Heart left ventricle (tissue), 16 donors: Measurements from ENCODE around the gene NTMT1. TPM values are rescaled to one million over a fixed set of nuclear protein-coding genes. Genes with fewer than 3 reads are reported as not detected.
A peak's percentile ranks its signal among the peaks of the same experiment; 100 is the strongest.

ENCODE experiments used
- ATAC-seq, 4 donors: fragments of 200-7000 bp; cut with Tn5 transposase; one replicate each; pipeline ENCODE4 v1.9.1; 2020 to 2022; ENCODE audit warnings: moderate library complexity in 4 of 4, mild to moderate bottlenecking in 3 of 4, moderate number of reproducible peaks in 1 of 4
- DNase-seq, 5 donors: peaks; one replicate each; pipeline ENCODE4 v3.0.0-alpha.2; 2020
- H3K27ac ChIP-seq, 12 donors: fragments of 200-600 bp; sonication (generic) in 4 of 12; one replicate each; pipeline versions ENCODE4 v1.5.0 to v1.8.0; 2016 to 2022; ENCODE audit warnings: mild to moderate bottlenecking in 2 of 12
- H3K27me3 ChIP-seq, 9 donors: fragments of 200-600 bp; sonication (generic) in 2 of 9; one replicate each; pipeline versions ENCODE4 v1.5.1 to v1.8.0; 2016 to 2022; ENCODE audit warnings: mild to moderate bottlenecking in 3 of 9
- H3K36me3 ChIP-seq, 9 donors: fragments of 200-600 bp; sonication (generic) in 2 of 9; one replicate each; pipeline versions ENCODE4 v1.5.0 to v1.8.0; 2018 to 2022; ENCODE audit warnings: mild to moderate bottlenecking in 2 of 9
- H3K4me1 ChIP-seq, 12 donors: fragments of 200-600 bp; sonication (generic) in 4 of 12; one replicate each; pipeline versions ENCODE4 v1.5.0 to v1.8.0; 2016 to 2022; ENCODE audit warnings: mild to moderate bottlenecking in 3 of 12
- H3K4me3 ChIP-seq, 12 donors: fragments of 200-600 bp; sonication (generic) in 4 of 12; one replicate each; pipeline versions ENCODE4 v1.5.0 to v1.8.0; 2017 to 2022; ENCODE audit warnings: mild to moderate bottlenecking in 9 of 12, moderate library complexity in 4 of 12
- H3K9me3 ChIP-seq, 12 donors: fragments of 200-600 bp; sonication (generic) in 4 of 12; one replicate each; pipeline versions ENCODE4 v1.5.0 to v1.8.0; 2016 to 2022; ENCODE audit warnings: mild to moderate bottlenecking in 1 of 12
- POLR2A ChIP-seq, 2 donors: fragments of 450-650 bp; IDR thresholded peaks; one replicate each; pipeline ENCODE4 v1.6.1; 2017; ENCODE audit warnings: antibody characterized with exemption in 2 of 2, mild to moderate bottlenecking in 2 of 2, moderate library complexity in 2 of 2
- WGBS, 4 donors: extraction: QIAGEN DNeasy Blood & Tissue Kit in 2 of 4; methylation state at CpG; one replicate each; pipeline versions ENCODE4 v1.1.5 to v1.1.7; 2013 to 2018; 5-methylcytosine and 5-hydroxymethylcytosine counted together
- intact Hi-C, 10 donors: fragments of 100-400 bp; cut with DNase I; formaldehyde crosslinking; loops; one replicate each; pipeline versions ENCODE4 v1.11.1 to v1.14.2; 2022
- polyA plus RNA-seq, 2 donors: library from polyadenylated mRNA; stranded (reverse); fragments of 200-250 nt; gene quantifications; one replicate each; pipeline ENCODE4 v1.2.3, GENCODE V29; 2013
- total RNA-seq, 9 donors: library from RNA; depleted of rRNA in 2 of 9; stranded (reverse); fragments of >200 nt in 2 of 9; fragmentation: NEBNext Ultra II Directional in 3 of 9; extraction: Animal tissue kit (Norgen Biotek cat#: 25700) in 3 of 9; gene quantifications; one replicate each; pipeline versions ENCODE4 v1.1.0 to v1.2.4, GENCODE V29; 2016 to 2023
- TF ChIP-seq, protein P1 (sequence below), 12 donors: fragments of 200-600 bp; sonication (generic) in 4 of 12; IDR thresholded peaks; one replicate each; pipeline versions ENCODE4 v1.5.0 to v1.8.0; 2018 to 2022; ENCODE audit warnings: antibody characterized with exemption in 12 of 12, mild to moderate bottlenecking in 5 of 12
- donor health status: ischemic (EF 13 %, LVEDD 7.1; RV severe dilation, severe dysfunction).
- donor health status: healthy with polysubstance abuse.
- donor health status: DM: no; HTN: yes; CAD: no.
- donor health status: DM: no; HTN: no; CAD: no.
- donor health status: ischemic (EF 25% LVEDD 6.9; RV normal size, moderate dysfunction).
- donor health status: ischemic (EF 25% LVEDD 5.7; RV mildly dilated, moderate dysfunction).
- donor health status: healthy.
- donor health status: DM: yes; HTN: yes; CAD: no.
- donor health status: ischemic (EF 35%, LVEDD 5.7; RV mildly dilated, moderate dysfunction).
- donor health status: nonischemic (EF 11% LVEDD 7.7; RV severe dilation, severe dysfunction).
- donor health status: DM: yes; HTN: yes; CAD: no.
- donor health status: PGD.
- donor health status: ischemic (EF 29% LVEDD 5.4; RV normal size, mild dysfunction).
- donor health status: nonischemic (EF 23%, LVEDD 6.1; RV moderate dilation, normal function).

The NTMT1 gene
- total and polyA plus RNA-seq, 11 donors = 39.0 to 111 (median 61.5) TPM

DNA sequence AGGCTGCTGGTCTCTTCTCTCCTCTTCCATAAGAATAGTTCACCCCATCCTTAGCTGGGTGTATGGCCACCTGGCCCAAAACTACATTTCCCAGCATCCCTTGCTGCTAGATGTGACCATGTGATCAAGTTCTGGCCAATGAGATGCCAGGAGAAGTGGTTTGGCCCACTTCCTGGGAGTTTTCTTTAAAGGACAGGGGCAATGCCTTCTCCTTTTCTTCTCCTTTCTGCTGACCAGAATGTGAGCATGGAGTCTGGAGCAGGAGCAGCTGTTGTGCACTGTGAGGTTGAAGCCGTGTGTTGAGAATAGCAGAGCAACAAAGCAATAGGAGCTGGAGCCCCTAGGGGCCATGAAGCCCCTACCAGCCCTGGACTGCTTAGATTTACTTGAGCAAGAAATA is 41.8 kb upstream of the NTMT1 start:
- peak overlapping the region in 3 of 12 donors; percentile 13 to 56 (median 14) for H3K27ac ChIP-seq
- TF ChIP-seq, protein P1, sequence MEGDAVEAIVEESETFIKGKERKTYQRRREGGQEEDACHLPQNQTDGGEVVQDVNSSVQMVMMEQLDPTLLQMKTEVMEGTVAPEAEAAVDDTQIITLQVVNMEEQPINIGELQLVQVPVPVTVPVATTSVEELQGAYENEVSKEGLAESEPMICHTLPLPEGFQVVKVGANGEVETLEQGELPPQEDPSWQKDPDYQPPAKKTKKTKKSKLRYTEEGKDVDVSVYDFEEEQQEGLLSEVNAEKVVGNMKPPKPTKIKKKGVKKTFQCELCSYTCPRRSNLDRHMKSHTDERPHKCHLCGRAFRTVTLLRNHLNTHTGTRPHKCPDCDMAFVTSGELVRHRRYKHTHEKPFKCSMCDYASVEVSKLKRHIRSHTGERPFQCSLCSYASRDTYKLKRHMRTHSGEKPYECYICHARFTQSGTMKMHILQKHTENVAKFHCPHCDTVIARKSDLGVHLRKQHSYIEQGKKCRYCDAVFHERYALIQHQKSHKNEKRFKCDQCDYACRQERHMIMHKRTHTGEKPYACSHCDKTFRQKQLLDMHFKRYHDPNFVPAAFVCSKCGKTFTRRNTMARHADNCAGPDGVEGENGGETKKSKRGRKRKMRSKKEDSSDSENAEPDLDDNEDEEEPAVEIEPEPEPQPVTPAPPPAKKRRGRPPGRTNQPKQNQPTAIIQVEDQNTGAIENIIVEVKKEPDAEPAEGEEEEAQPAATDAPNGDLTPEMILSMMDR (IDR thresholded peaks at IDR 0.05) = no peak
- DNase-seq = peak in 4 of 5 donors; percentile 72 to 79 (median 76)
- H3K9me3 ChIP-seq = no peaks in the 10 kb centered on the region
- ATAC-seq = peak; percentile 76 to 90 (median 82)
- no peaks in the 10 kb centered on the region for H3K36me3 ChIP-seq
- H3K27me3 ChIP-seq = no peaks in the 10 kb centered on the region
- H3K4me1 ChIP-seq = peaks cover 0 to 16% (median 0%) of the 10 kb centered on the region in 12 donors
- 78 to 91% (median 85%) methylated on average over 1 of the region's 1 CpG for WGBS, 4 donors
- no peak overlapping the region for H3K4me3 ChIP-seq
- intact Hi-C loops = no loop called here

- intact Hi-C loops = no loop called here
- no peak for ATAC-seq
- Histone ChIP-seq H3K4me1 (peaks cover 0 to 16% (median 0%) of the 10 kb centered on the region in 12 donors), H3K36me3 (no peaks in the 10 kb centered on the region), H3K9me3 (no peaks in the 10 kb centered on the region), H3K27me3 (no peaks in the 10 kb centered on the region), H3K27ac (no peak overlapping the region), H3K4me3 (no peak overlapping the region)
- TF ChIP-seq POLR2A (IDR thresholded peaks at IDR 0.05) = no peak
- TF ChIP-seq, protein P1 (IDR thresholded peaks at IDR 0.05) = no peak
- WGBS, 4 donors = 96 to 100% (median 97%) methylated on average over 1 of the region's 1 CpG
- DNase-seq = no peak
Measured at GRCh38 chr9:129585352-129585751, 40.6 kb upstream of the NTMT1 start.

DNA sequence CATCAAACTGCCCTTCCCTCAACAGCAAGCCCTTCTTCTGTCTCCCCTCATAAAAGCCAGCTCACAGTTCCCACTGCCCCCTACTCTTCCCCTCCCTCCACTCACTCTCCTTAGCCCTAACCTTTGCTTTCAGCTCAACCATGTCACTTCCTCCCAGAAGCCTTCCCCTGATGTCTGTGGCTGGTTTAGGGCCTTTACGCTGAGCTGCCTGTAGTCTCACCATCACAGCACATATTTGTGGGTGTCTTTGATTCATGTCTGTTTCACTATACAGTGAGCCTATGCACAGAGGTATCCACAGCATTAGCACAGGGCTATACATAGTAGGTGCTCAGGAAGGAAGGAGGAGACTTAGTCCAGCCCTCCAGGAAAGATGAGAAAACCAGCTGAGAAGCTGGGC is 39.7 kb upstream of the NTMT1 start:
- TF ChIP-seq, protein P1 (IDR thresholded peaks at IDR 0.05) = no peak
- TF ChIP-seq POLR2A (IDR thresholded peaks at IDR 0.05) = no peak
- no peaks in the 10 kb centered on the region for H3K36me3 ChIP-seq

GRCh38 chr9:129586685-129587084 is 39.3 kb upstream of the NTMT1 start:
- 56 to 73% (median 62%) methylated on average over 1 to 8 of the region's 8 CpGs for WGBS, 4 donors
- no peak for ATAC-seq
- intact Hi-C loops = no loop called here

More for the DNA sequence above, 39.7 kb upstream of the NTMT1 start:
- intact Hi-C loops = no loop called here
- WGBS, 4 donors = 93 to 100% (median 95%) methylated on average over 1 of the region's 1 CpG
- H3K27ac ChIP-seq = no peak overlapping the region
- peaks cover 0 to 16% (median 0%) of the 10 kb centered on the region in 12 donors for H3K4me1 ChIP-seq
- H3K9me3 ChIP-seq = no peaks in the 10 kb centered on the region
- no peak for ATAC-seq
- no peak for DNase-seq
- no peaks in the 10 kb centered on the region for H3K27me3 ChIP-seq
- no peak overlapping the region for H3K4me3 ChIP-seq

More at GRCh38 chr9:129586685-129587084, 39.3 kb upstream of the NTMT1 start:
- no peak for DNase-seq
- TF ChIP-seq, protein P1 (IDR thresholded peaks at IDR 0.05) = no peak
- TF ChIP-seq POLR2A (IDR thresholded peaks at IDR 0.05) = no peak
- H3K9me3 ChIP-seq = no peaks in the 10 kb centered on the region
- H3K4me1 ChIP-seq = peaks cover 0 to 16% (median 0%) of the 10 kb centered on the region in 12 donors
- no peaks in the 10 kb centered on the region for H3K27me3 ChIP-seq
- no peak overlapping the region for H3K27ac ChIP-seq
- H3K4me3 ChIP-seq = no peak overlapping the region
- no peaks in the 10 kb centered on the region for H3K36me3 ChIP-seq
